GM19438 (cell line): ENCODE data around the gene LYZL6.
"Not testable (repeated sequence)": the region's sequence is repeated elsewhere in the genome, so short reads cannot be mapped to it uniquely, and the experiment has no call there.

Experiments
- ATAC-seq: cut with Tn5 transposase; IDR thresholded peaks from one replicate; pipeline ENCODE4 v1.9.1; 2021; ENCODE audit warnings: low read depth; ENCODE audit not compliant: unreplicated experiment

Gene LYZL6

GRCh38 chr17:35909408-35909807 lies 34.1 kb downstream of the LYZL6 start:
- no peak for ATAC-seq

GRCh38 chr17:35907691-35908090 lies 35.8 kb downstream of the LYZL6 start:
- ATAC-seq, result no peak

GRCh38 chr17:35906926-35907637 lies 36.4 kb downstream of the LYZL6 start:
- ATAC-seq, result no peak

GRCh38 chr17:35906191-35906925 lies 37.2 kb downstream of the LYZL6 start:
- ATAC-seq, result no peak

- ATAC-seq, result no peak
These were observed 40.1 kb downstream of the LYZL6 start for GRCh38 chr17:35903451-35903850.

- ATAC-seq, result no peak
These were observed 41.8 kb downstream of the LYZL6 start for GRCh38 chr17:35901631-35902175.

- ATAC-seq, result no peak
These were observed 42.6 kb downstream of the LYZL6 start for GRCh38 chr17:35900708-35901480.

GRCh38 chr17:35900280-35900679 lies 43.2 kb downstream of the LYZL6 start:
- ATAC-seq, result no peak

- no peak for ATAC-seq
These were observed 45.0 kb downstream of the LYZL6 start for GRCh38 chr17:35898283-35899070.

GRCh38 chr17:35897772-35898171 lies 45.7 kb downstream of the LYZL6 start:
- not testable (repeated sequence) for ATAC-seq

- no peak for ATAC-seq
These were observed 47.6 kb downstream of the LYZL6 start for GRCh38 chr17:35895636-35896587.

- ATAC-seq, result no peak
These were observed 49.3 kb downstream of the LYZL6 start for GRCh38 chr17:35894206-35894605.

- ATAC-seq, result no peak
These were observed 49.8 kb downstream of the LYZL6 start for GRCh38 chr17:35893751-35894150.

GRCh38 chr17:35892091-35893035 lies 51.1 kb downstream of the LYZL6 start:
- no peak for ATAC-seq

GRCh38 chr17:35891269-35891668 lies 52.2 kb downstream of the LYZL6 start:
- no peak for ATAC-seq

- no peak for ATAC-seq
These were observed 52.7 kb downstream of the LYZL6 start for GRCh38 chr17:35890774-35891155.

- ATAC-seq, result no peak
These were observed 53.4 kb downstream of the LYZL6 start for GRCh38 chr17:35889818-35890773.
